PC-3 (cell line): ENCODE data around the gene SLC43A3.

Source experiments
- CTCF ChIP-seq: fragments of 300-600 bp; sonication (generic); conservative IDR thresholded peaks from 2 replicates; pipeline ENCODE4 v1.5.1; 2017; ENCODE audit warnings: antibody characterized with exemption, low read depth, mild to moderate bottlenecking, low read length
- EZH2 ChIP-seq: fragments of 300-600 bp; sonication (generic); IDR thresholded peaks from one replicate; pipeline ENCODE4 v1.6.1; 2017; ENCODE audit warnings: antibody characterized with exemption, mild to moderate bottlenecking, low read length; ENCODE audit not compliant: unreplicated experiment
- EZH2phosphoT487 ChIP-seq: fragments of 300-600 bp; sonication (generic); IDR thresholded peaks from 2 replicates; pipeline ENCODE4 v1.6.1; 2018; ENCODE audit warnings: mild to moderate bottlenecking, antibody characterized with exemption, low read length, borderline replicate concordance

- TF ChIP-seq CTCF = no peak
- no peak for TF ChIP-seq EZH2
- TF ChIP-seq EZH2phosphoT487 = no peak
Observed at GRCh38 chr11:57416436-57416835, 10.5 kb downstream of the SLC43A3 start.
